GM19463 (cell line): Measurements from ENCODE around the gene AMH.

Source experiments
- ATAC-seq: cut with Tn5 transposase; IDR thresholded peaks from one replicate; pipeline ENCODE4 v1.9.1; 2021; ENCODE audit warnings: mild to moderate bottlenecking, moderate library complexity; ENCODE audit not compliant: unreplicated experiment

AMH gene

GRCh38 chr19:2221250-2221831 lies 27.8 kb upstream of the AMH start:
- no peak for ATAC-seq

- ATAC-seq: no peak
These were observed 27.2 kb upstream of the AMH start for GRCh38 chr19:2221918-2222317.

- no peak for ATAC-seq
These were observed 25.7 kb upstream of the AMH start for GRCh38 chr19:2223391-2223790.

DNA sequence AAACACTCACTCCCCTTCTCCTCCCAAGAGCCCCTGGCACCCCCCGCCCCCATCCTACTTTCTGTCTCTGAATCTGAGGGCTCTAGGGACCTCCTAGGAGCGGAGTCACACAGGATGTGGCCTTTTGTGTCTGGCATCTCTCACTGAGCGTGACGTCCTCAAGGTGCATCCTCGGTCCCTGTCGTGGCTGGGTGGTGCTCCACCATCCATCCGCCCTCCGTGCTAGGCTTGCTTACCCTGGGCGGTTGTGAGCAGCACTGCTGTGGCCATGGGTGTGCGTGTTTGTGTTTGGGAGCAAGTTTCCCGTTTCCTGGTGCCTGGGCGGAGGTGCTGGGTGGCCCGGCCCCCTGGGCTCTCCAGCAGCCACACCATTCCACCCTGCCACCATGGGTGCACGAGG lies 25.2 kb upstream of the AMH start:
- ATAC-seq: no peak

- ATAC-seq: no peak
These were observed 24.3 kb upstream of the AMH start for GRCh38 chr19:2224754-2225349.

- no peak for ATAC-seq
These were observed 23.6 kb upstream of the AMH start for GRCh38 chr19:2225415-2226050.

- ATAC-seq: no peak
These were observed 22.9 kb upstream of the AMH start for GRCh38 chr19:2226051-2226839.

- ATAC-seq: no peak
These were observed 22.2 kb upstream of the AMH start for GRCh38 chr19:2226840-2227360.

GRCh38 chr19:2227415-2228156 lies 21.5 kb upstream of the AMH start:
- no peak for ATAC-seq

GRCh38 chr19:2228157-2229030 lies 20.7 kb upstream of the AMH start:
- ATAC-seq: no peak

GRCh38 chr19:2229103-2230032 lies 19.8 kb upstream of the AMH start:
- ATAC-seq: no peak

DNA sequence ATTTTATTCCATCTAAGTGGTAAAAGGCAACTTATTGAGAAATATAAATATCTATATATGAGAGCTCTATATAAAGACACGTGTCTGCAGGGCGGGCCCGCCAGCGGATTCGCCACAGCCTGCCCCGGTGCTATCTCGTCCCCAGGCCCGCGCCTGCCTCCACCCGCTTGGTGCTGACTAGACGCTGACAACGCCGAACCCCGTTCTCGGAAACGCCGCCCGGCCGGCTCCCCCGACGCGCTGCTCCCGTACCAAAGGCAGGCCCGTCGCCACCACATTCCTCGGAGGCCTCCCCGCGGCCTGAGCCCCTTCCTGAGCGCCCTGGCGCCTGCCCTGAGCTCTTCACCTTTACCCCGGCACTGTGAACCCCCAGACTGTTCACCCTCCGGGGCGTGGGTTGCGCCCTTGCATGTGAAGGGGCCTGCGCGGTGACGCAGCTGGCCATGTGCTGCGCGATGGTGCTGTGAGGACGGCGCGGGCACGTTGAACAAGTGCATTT lies 19.0 kb upstream of the AMH start:
- no peak for ATAC-seq

DNA sequence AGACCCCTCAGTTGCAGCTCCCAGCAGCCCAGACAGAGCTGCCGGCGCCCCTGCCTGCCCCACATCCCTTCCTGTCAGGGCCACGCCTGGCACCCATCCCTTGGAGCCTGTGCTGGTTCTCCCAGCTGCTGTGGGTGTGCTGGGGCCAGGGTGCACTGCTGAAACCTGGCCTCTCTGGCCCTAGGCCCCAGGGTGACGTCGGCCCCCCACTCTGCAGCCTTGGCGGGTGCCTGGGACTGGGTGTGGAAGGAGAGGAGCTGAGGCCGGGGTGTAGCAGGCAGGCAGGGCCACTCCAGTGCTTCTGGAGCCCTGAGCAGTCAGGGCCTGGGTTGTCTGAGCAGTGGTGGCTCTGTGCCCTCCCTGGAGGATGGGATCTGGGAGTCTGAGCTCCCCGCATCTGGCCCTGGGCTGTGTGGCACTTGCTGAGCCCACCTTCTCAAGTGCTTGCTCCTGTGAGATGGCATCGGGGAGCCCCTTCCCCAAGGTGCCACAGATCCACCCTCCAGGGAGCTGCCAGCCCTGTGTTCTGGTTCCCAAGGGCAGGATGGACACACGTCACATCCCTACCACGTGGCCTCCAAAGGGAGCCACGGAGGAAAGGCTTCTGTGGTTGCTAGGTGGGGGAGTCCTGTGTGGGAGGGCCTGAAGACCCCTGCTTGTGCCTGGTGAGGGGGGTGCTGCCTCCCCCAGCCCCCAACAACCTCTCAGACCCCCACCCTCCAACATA lies 18.2 kb upstream of the AMH start:
- no peak for ATAC-seq

GRCh38 chr19:2231621-2232221 lies 17.4 kb upstream of the AMH start:
- ATAC-seq: no peak

GRCh38 chr19:2232286-2233151 lies 16.6 kb upstream of the AMH start:
- no peak for ATAC-seq

DNA sequence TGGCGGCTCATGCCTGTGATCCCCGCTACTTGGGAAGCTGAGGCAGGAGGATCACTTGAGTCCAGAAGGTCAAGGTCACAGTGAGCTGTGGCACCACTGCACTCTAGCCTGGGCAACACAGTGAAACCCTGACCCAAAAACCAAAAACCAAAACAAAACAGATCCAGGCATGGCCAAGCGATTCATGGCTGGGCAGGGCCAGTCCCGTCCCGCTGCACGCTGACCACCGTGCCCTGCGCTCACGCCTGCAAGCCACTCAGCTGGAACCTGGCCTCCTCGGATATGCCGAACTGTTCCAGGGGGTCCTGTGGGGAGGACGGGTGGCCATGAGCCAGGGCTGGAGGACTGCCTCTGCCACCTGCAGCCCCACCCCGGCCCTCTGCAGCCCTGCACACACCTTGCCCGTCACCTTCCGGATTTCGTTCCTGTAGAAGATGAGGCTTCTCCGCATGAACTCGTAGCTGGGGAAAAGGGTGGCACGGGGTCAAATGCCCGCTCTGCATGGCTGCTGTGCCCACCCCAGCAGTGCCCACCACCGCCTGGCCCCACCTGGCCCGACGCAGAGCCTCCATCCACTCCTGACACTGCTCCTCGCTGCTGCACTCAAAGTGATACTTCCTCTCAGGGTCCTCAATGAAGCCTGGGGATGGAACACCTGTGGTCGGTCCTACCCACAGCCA lies 15.4 kb upstream of the AMH start:
- no peak for ATAC-seq
